GM19238 (cell line): ENCODE data around the gene TRAPPC12.
"Not testable (repeated sequence)": the region's sequence is repeated elsewhere in the genome, so short reads cannot be mapped to it uniquely, and the experiment has no call there.

Experiments used
- DNase-seq: peaks from one replicate; pipeline ENCODE4 v3.0.0; 2011; ENCODE audit warnings: low spot score; ENCODE audit not compliant: insufficient read length

The TRAPPC12 gene

GRCh38 chr2:3483227-3483985 is 103.9 kb downstream of the TRAPPC12 start:
- no peak for DNase-seq

- no peak for DNase-seq
Observed at GRCh38 chr2:3483986-3484960, 104.8 kb downstream of the TRAPPC12 start.

GRCh38 chr2:3485166-3485565 is 105.7 kb downstream of the TRAPPC12 start:
- no peak for DNase-seq

GRCh38 chr2:3486047-3487027 is 106.8 kb downstream of the TRAPPC12 start:
- no peak for DNase-seq

GRCh38 chr2:3487028-3487425 is 107.5 kb downstream of the TRAPPC12 start:
- DNase-seq: no peak

- DNase-seq: no peak
Observed at GRCh38 chr2:3487432-3487831, 107.9 kb downstream of the TRAPPC12 start.

GRCh38 chr2:3488061-3488531 is 108.6 kb downstream of the TRAPPC12 start:
- no peak for DNase-seq

GRCh38 chr2:3488855-3489763 is 109.6 kb downstream of the TRAPPC12 start:
- DNase-seq: no peak

GRCh38 chr2:3489764-3490115 is 110.2 kb downstream of the TRAPPC12 start:
- no peak for DNase-seq

- no peak for DNase-seq
Observed at GRCh38 chr2:3490191-3491170, 111.0 kb downstream of the TRAPPC12 start.

GRCh38 chr2:3491306-3491705 is 111.8 kb downstream of the TRAPPC12 start:
- no peak for DNase-seq

- no peak for DNase-seq
Observed at GRCh38 chr2:3491716-3492474, 112.4 kb downstream of the TRAPPC12 start.

GRCh38 chr2:3492475-3492787 is 112.9 kb downstream of the TRAPPC12 start:
- DNase-seq: not testable (repeated sequence)

GRCh38 chr2:3492951-3493614 is 113.6 kb downstream of the TRAPPC12 start:
- no peak for DNase-seq

GRCh38 chr2:3493615-3494007 is 114.1 kb downstream of the TRAPPC12 start:
- DNase-seq: no peak

- no peak for DNase-seq
Observed at GRCh38 chr2:3494984-3495666, 115.6 kb downstream of the TRAPPC12 start.

- DNase-seq: not testable (repeated sequence)
Observed at GRCh38 chr2:3496708-3497080, 117.2 kb downstream of the TRAPPC12 start.
